H1 (cell line): ENCODE results near the gene SEMA4D.

Experiments
- BRCA1 ChIP-seq: IDR thresholded peaks from 2 replicates; pipeline ENCODE4 v1.6.1; 2012; ENCODE audit warnings: low read depth, low read length, improper control_type of control experiment
- CREB1 ChIP-seq: IDR thresholded peaks from 2 replicates; pipeline ENCODE4 v1.6.1; 2012; ENCODE audit warnings: inconsistent platforms
- CTCF ChIP-seq, 3 experiments: IDR thresholded peaks; 1 replicate in 2 of 3; 2 replicates in 1 of 3; pipeline versions ENCODE4 v1.5.1 to v1.6.1; 2011; ENCODE audit warnings: low read length in 3 of 3, mild to moderate bottlenecking in 3 of 3, inconsistent platforms in 2 of 3, low read depth in 1 of 3, moderate library complexity in 1 of 3; ENCODE audit not compliant: insufficient read depth in 1 of 3; ENCODE audit errors: control extremely low read depth in 1 of 3
- GABPA ChIP-seq: IDR thresholded peaks from 2 replicates; pipeline ENCODE4 v1.6.1; 2011; ENCODE audit warnings: mild to moderate bottlenecking, low read length, moderate library complexity, borderline replicate concordance; ENCODE audit not compliant: insufficient read depth
- KDM1A ChIP-seq: fragments of 200-600, 300-600 bp; sonication (generic); IDR thresholded peaks from 2 replicates; pipeline ENCODE4 v1.7.1; 2016; ENCODE audit warnings: mild to moderate bottlenecking, low read length, borderline replicate concordance
- POLR2A ChIP-seq, 2 experiments: IDR thresholded peaks; 1 replicate in 1 of 2; 2 replicates in 1 of 2; pipeline ENCODE4 v1.6.1; 2011; ENCODE audit warnings: low read depth in 2 of 2, low read length in 2 of 2, mild to moderate bottlenecking in 2 of 2; ENCODE audit errors: control extremely low read depth in 1 of 2
- POLR2AphosphoS5 ChIP-seq: IDR thresholded peaks from 2 replicates; pipeline ENCODE4 v1.6.1; 2011; ENCODE audit warnings: low read depth, low read length
- TAF7 ChIP-seq: optimal IDR thresholded peaks from 2 replicates; pipeline ENCODE3; 2011; ENCODE audit warnings: low read depth, mild to moderate bottlenecking, inconsistent platforms, low read length, moderate library complexity, borderline replicate concordance
- USF2 ChIP-seq: IDR thresholded peaks from 2 replicates; pipeline ENCODE4 v1.6.1; 2011; ENCODE audit warnings: low read length, improper control_type of control experiment
- ZNF274 ChIP-seq: IDR thresholded peaks from 2 replicates; pipeline ENCODE4 v1.7.0; 2012; ENCODE audit warnings: low read length, borderline replicate concordance; ENCODE audit errors: extremely low read depth

GRCh38 chr9:89407070-89407469 is 90.8 kb downstream of the SEMA4D start:
- TF ChIP-seq USF2 (no peak), CTCF (IDR thresholded peaks at IDR 0.05; ENCODE audit: control extremely low read depth in 1 of 3, insufficient read depth in 1 of 3, low read depth in 1 of 3, low read length in 3 of 3) (no peak), KDM1A (peak; percentile 71; the same call in 1 of the 2 replicates), BRCA1 (no peak), POLR2A (IDR thresholded peaks at IDR 0.05; ENCODE audit: control extremely low read depth in 1 of 2, low read depth in 2 of 2, low read length in 2 of 2) (no peak), GABPA (no peak), ZNF274 (no peak), POLR2AphosphoS5 (no peak), CREB1 (no peak), TAF7 (no peak)
